GM23248 (cell line): ENCODE data around the gene EVC.

ENCODE experiments used
- EZH2 ChIP-seq: fragments of 200-600 bp; sonication (generic); IDR thresholded peaks from 2 replicates; pipeline ENCODE4 v1.6.1; 2018; ENCODE audit warnings: antibody characterized with exemption, mild to moderate bottlenecking; ENCODE audit not compliant: insufficient read depth, poor library complexity, severe bottlenecking
- EZH2phosphoT487 ChIP-seq: fragments of 200-600 bp; sonication (generic); IDR thresholded peaks from 2 replicates; pipeline ENCODE4 v1.6.1; 2018; ENCODE audit warnings: antibody characterized with exemption, moderate library complexity, mild to moderate bottlenecking, low read depth; ENCODE audit not compliant: insufficient read depth

DNA sequence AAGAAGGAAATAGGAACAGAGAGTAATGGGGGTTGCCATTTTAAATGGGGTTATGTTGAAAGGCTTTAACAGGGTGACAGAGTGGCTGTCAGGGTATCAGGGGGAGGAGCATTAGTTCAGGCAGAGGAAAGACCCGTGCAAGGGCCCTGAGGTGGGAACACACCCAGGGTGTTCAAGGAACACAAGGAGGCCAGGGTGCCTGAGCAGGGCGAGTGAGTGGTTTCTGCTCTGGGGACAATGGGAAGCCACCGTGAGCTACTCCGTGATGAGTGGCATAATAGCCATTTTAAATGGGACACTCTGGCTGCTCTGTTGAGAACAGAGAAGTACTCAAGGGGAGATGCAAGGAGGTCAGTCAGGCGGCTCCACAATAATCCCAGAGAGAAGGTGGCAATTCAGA, 7.2 kb upstream of the EVC start:
- TF ChIP-seq EZH2 (no peak), EZH2phosphoT487 (no peak)
